Measurements from ENCODE around the gene ZNF638.
A peak's percentile ranks its signal among the peaks of the same experiment; 100 is the strongest.

Gene ZNF638

DNA sequence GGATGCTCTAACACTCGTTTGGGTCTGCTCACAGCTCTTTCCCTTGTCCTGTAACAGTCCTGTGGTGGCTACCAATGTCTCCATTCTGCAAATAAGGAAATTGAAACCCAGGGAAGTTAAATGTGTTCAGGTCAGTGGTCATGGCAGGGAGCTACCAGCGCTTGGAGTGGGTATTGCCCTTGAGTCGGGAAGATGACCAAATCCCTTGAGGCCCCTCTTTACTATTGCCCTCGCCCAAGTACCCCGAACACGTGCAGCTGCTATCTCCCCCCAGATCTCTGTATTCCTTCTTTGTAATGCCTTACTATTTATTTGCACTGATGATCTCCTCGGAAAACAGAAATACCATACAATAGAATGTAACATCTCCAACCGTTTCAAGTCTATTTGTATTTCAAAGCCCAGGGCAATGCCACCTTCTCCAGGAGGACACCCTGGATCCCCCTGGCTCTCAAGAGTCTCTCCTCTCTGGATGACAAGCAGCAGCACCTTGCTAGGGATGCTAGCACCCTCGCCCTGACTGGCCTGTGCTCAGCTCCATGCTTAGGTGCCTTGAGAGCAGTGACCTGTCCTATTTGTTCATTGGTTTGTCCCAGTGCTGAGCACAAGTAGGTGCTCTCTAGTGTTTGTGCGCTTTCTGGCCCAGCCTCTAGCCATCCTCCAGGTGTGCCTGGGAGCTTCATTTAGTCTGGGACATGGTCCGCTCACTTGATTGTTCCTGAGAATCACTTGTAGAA is 136.9 kb downstream of the ZNF638 start:
- no peak for DNase-seq (ENCODE audit: low read depth)
- TF ChIP-seq, protein P1, sequence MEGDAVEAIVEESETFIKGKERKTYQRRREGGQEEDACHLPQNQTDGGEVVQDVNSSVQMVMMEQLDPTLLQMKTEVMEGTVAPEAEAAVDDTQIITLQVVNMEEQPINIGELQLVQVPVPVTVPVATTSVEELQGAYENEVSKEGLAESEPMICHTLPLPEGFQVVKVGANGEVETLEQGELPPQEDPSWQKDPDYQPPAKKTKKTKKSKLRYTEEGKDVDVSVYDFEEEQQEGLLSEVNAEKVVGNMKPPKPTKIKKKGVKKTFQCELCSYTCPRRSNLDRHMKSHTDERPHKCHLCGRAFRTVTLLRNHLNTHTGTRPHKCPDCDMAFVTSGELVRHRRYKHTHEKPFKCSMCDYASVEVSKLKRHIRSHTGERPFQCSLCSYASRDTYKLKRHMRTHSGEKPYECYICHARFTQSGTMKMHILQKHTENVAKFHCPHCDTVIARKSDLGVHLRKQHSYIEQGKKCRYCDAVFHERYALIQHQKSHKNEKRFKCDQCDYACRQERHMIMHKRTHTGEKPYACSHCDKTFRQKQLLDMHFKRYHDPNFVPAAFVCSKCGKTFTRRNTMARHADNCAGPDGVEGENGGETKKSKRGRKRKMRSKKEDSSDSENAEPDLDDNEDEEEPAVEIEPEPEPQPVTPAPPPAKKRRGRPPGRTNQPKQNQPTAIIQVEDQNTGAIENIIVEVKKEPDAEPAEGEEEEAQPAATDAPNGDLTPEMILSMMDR (IDR thresholded peaks at IDR 0.05; ENCODE audit: low read depth, low read length, missing control alignments) = no peak
- in situ Hi-C loops (cut with HindIII; ENCODE audit: low sequenced_read_pairs) = no loop called here
- no peak overlapping the region for H3K4me3 ChIP-seq (ENCODE audit: low read depth, low read length)

DNA sequence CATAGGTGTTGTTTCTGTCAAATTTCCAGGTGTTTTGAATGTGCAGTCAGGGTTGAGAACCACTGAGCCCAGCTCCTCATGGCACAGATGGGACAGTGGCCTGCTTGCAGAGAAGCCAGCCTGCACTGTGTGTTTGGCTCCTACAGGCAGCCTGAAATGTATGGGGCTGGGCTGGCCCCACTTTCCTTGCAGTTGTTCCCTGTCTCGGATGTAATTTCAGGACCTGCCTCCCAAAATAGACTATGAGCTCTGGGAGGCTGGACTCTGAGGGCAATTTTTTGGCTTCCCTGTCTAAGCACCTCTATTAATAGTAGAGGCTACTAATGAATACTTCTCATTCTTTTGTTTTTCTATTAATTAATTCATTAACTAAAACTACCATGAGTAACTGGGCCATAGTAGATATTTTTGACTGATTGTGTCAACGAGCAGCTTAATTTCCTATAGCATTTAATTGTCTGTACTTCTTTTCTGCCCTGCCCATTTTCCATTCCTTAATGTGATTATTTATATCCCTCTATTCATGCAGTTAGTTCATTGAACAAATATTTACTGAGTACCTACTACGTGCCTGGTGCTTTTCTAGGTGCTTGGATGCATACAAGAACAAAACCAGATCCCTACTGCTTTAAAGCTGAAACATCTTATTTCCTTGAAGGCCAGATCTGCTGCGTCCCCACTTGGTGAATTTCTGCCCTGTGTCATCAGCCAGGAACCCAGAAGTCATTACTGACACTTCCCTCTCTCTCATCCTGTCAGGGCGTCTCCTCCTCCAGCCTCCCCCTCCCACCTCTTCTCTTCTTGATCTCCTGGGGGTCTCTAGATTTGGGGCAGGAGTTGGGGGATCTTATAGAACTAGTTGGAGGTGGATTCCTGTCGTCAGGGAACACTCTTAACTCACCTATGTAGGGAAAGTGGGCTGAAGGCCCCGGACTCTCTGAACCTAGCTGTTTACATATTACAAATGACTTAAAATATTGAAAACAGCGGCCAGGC is 138.1 kb downstream of the ZNF638 start:
- in situ Hi-C loops (cut with HindIII; ENCODE audit: low sequenced_read_pairs) = no loop called here
- TF ChIP-seq, protein P1 (IDR thresholded peaks at IDR 0.05; ENCODE audit: low read depth, low read length, missing control alignments) = no peak
- no peak for DNase-seq (ENCODE audit: low read depth)
- H3K4me3 ChIP-seq (ENCODE audit: low read depth, low read length) = no peak overlapping the region

DNA sequence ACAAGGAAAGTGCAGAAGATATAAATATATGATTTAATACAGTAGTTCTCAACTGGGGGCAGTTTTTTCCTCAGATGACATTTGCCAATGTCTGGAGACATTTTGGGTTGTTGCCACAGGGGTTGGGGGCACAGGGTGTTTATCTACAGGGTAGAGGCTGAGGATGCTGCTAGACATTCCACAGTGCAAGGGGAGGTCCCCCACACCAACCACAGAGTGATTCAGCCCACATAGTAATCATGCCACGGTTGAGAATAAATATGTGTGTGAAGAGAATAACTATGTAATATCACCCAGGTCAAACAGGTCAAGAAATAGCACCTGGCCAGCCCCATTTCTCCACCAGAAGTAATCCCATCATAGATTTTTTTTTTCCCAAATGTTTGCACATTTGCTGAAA is 139.7 kb downstream of the ZNF638 start:
- in situ Hi-C loops (cut with HindIII; ENCODE audit: low sequenced_read_pairs) = no loop called here
- TF ChIP-seq, protein P1 (IDR thresholded peaks at IDR 0.05; ENCODE audit: low read depth, low read length, missing control alignments) = no peak
- peak; percentile 49 for DNase-seq (ENCODE audit: low read depth)
- H3K4me3 ChIP-seq (ENCODE audit: low read depth, low read length) = no peak overlapping the region

DNA sequence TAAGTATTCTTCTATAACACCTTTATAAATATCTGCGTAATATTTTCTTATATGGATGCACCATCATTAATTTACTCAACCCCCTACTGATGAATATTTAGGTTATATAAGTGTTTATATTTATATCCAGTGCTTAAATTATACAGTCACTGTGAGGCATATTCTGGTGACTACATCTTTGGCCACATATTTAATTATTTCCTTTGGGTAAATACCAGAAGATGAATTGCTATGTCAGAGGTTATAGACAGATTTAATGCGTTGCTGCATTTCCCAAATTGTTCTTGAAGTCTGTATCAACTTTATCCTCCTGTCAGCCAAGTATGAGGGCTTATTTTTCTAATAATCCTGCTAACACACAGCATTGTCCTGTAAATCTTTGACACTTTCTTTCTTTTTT is 140.4 kb downstream of the ZNF638 start:
- no peak for DNase-seq (ENCODE audit: low read depth)
- H3K4me3 ChIP-seq (ENCODE audit: low read depth, low read length) = no peak overlapping the region
- TF ChIP-seq, protein P1 (IDR thresholded peaks at IDR 0.05; ENCODE audit: low read depth, low read length, missing control alignments) = no peak
- in situ Hi-C loops (cut with HindIII; ENCODE audit: low sequenced_read_pairs) = no loop called here

DNA sequence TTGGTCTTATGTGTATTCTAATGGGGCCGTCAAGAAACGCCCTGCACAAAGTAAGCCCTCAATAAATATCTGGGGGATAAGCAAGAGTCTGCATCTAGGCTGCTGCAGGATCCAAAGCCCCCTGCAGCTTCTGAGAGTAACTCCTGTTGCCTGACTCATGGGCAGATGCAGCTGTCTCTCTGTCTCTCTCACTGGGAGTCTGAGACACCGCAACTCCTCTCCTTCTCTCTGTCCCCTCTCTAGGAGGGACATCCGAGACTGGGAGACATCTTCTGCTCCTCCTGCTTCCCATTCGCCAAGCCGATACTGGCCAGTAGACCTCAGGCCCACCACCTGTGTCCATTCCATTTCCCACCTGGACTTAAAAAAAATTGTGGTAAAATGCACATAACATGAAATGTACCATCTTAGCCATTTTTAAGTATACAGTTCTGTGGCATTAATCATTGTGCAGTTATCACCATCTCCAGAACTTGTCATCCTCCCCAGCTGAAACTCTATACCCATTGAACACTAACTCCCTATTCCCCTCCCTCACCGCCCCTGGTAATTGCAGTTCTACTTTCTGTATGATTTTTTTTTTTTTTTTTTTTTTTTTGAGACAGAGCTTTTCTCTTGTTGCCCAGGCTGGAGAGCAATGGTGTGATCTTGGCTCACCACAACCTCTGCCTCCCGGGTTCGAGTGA is 141.9 kb downstream of the ZNF638 start:
- in situ Hi-C loops (cut with HindIII; ENCODE audit: low sequenced_read_pairs) = no loop called here
- TF ChIP-seq, protein P1 (IDR thresholded peaks at IDR 0.05; ENCODE audit: low read depth, low read length, missing control alignments) = no peak
- no peak overlapping the region for H3K4me3 ChIP-seq (ENCODE audit: low read depth, low read length)
- DNase-seq (ENCODE audit: low read depth) = no peak

DNA sequence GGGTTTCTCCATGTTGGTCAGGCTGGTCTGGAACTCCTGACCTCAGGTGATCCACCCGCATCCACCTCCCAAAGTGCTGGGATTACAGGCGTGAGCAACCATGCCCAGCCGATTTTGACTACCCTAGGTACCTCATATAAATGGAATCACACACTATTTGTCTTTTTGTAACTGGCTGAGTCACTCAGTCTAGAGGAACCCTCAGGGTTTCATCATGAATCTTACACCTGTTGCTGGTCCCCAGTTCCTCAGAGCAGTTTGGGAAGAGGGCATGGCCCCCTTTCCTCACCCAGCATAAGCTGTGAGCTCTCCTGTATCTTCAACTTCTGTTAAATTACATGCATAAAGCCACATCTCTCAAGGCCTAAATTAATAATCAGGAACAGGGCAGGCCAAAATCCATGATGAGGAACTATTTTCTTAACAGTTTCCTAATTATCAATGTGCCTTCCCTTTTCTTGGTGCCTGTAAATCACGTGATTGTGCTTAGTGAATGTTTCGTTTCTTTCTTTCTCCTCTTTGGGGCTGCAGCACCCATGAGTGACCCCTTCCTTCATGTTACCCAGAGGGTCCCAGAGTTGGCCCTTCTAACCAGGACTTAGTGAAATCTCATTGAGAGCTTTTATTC is 142.6 kb downstream of the ZNF638 start:
- in situ Hi-C loops (cut with HindIII; ENCODE audit: low sequenced_read_pairs) = no loop called here
- TF ChIP-seq, protein P1 (IDR thresholded peaks at IDR 0.05; ENCODE audit: low read depth, low read length, missing control alignments) = no peak
- H3K4me3 ChIP-seq (ENCODE audit: low read depth, low read length) = no peak overlapping the region
- no peak for DNase-seq (ENCODE audit: low read depth)

All from astrocyte of the cerebellum (primary cell).